Natural killer cell (primary cell): ENCODE measurements around the gene UBR2. TPM values are rescaled to one million over a fixed set of nuclear protein-coding genes. Genes with fewer than 3 reads are reported as not detected.

Experiments used
- ATAC-seq, 3 donors: fragments of 150-1000 bp in 2 of 3; fragments of 200-7000 bp in 1 of 3; cut with Tn5 transposase; 1 replicate in 1 of 3; 2 replicates in 2 of 3; pipeline ENCODE4 v1.10.0; 2021; ENCODE audit warnings: mild to moderate bottlenecking in 2 of 3, moderate library complexity in 2 of 3
- DNase-seq, 2 donors: peaks; one replicate each; pipeline versions ENCODE4 v3.0.0 to v3.0.0-alpha.2; 2013 to 2021; ENCODE audit warnings: mixed read lengths in 1 of 2
- H3K27ac ChIP-seq: one replicate; pipeline ENCODE4 v1.5.1; 2013; ENCODE audit warnings: mild to moderate bottlenecking, low read length
- H3K27me3 ChIP-seq: one replicate; pipeline ENCODE4 v1.6.1; 2013; ENCODE audit warnings: low read length; ENCODE audit not compliant: control insufficient read depth, insufficient read depth
- H3K36me3 ChIP-seq: one replicate; pipeline ENCODE4 v1.6.1; 2013; ENCODE audit warnings: low read length; ENCODE audit not compliant: control insufficient read depth, insufficient read depth
- H3K4me1 ChIP-seq: one replicate; pipeline ENCODE4 v1.6.1; 2013; ENCODE audit warnings: low read length; ENCODE audit not compliant: control insufficient read depth, insufficient read depth
- H3K4me3 ChIP-seq: one replicate; pipeline ENCODE4 v1.5.1; 2013; ENCODE audit warnings: low read length
- H3K9me3 ChIP-seq: one replicate; pipeline ENCODE4 v1.6.1; 2013; ENCODE audit warnings: low read length; ENCODE audit not compliant: control insufficient read depth, insufficient read depth
- H3K27ac Mint-ChIP-seq, 2 donors: one replicate each; pipeline ENCODE4 v1.8.0; 2022; ENCODE audit warnings: mild to moderate bottlenecking in 2 of 2, mixed read lengths in 2 of 2, moderate library complexity in 1 of 2
- H3K27me3 Mint-ChIP-seq, 2 donors: one replicate each; pipeline ENCODE4 v1.8.0; 2022; ENCODE audit warnings: low read depth in 2 of 2, mixed read lengths in 2 of 2
- H3K36me3 Mint-ChIP-seq: one replicate; pipeline ENCODE4 v1.8.0; 2022; ENCODE audit warnings: mixed read lengths
- H3K4me1 Mint-ChIP-seq, 2 donors: one replicate each; pipeline ENCODE4 v1.8.0; 2022; ENCODE audit warnings: mixed read lengths in 2 of 2
- H3K4me3 Mint-ChIP-seq: one replicate; pipeline ENCODE4 v1.8.0; 2022; ENCODE audit warnings: mild to moderate bottlenecking, moderate library complexity, mixed read lengths
- H3K9me3 Mint-ChIP-seq, 2 donors: one replicate each; pipeline ENCODE4 v1.8.0; 2022; ENCODE audit warnings: mixed read lengths in 2 of 2
- CTCF ChIP-seq: fragments of 200-600 bp; IDR thresholded peaks from one replicate; pipeline ENCODE4 v1.8.0; 2022; ENCODE audit warnings: antibody characterized with exemption
- WGBS: methylation state at CpG from one replicate; pipeline ENCODE4 v1.1.7; 2013; ENCODE audit warnings: missing lambda C conversion rate; ENCODE audit not compliant: insufficient coverage; 5-methylcytosine and 5-hydroxymethylcytosine counted together
- intact Hi-C: fragments of 100-400 bp; cut with micrococcal nuclease; formaldehyde crosslinking; loops from one replicate; pipeline ENCODE4 v1.14.2; 2022
- total RNA-seq, 4 donors: library from RNA; stranded (reverse); fragments of 120-200 nt in 1 of 4; gene quantifications; one replicate each; pipeline versions ENCODE4 v1.2.3 to v1.2.4, GENCODE V29; 2013 to 2022

UBR2 gene
- total RNA-seq, 3 donors from 2014 or later (not counting 1 experiment from before 2014, with no cell fraction given), result 44.9 to 57.3 (median 53.2) TPM

DNA sequence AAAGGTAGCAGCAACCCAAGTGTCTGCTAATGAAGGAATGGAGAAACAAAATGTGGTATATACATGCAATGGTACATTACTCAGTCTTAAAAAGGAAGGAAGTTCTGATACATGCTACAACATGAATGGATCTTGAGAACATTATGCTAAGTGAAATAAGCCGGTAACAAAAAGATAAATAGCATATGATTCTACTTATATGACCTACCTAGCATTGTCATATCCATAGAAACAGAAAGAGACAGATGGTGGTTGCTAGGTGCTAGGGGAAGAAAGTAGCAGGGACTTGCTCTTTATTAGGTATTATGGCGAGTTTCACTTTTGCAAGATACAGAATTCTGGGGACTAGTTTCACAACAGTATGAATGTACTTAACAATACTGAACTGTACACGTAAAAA, 46.6 kb downstream of the UBR2 start:
- Histone ChIP-seq H3K4me3 (no peak overlapping the region), H3K27me3 (no peaks in the 10 kb centered on the region), H3K4me1 (no peaks in the 10 kb centered on the region), H3K36me3 (peaks cover 50% of the 10 kb centered on the region), H3K9me3 (no peaks in the 10 kb centered on the region), H3K27ac (no peak overlapping the region)
- H3K4me1 Mint-ChIP-seq, result peaks cover under 1 to 5% of the 10 kb centered on the region in 2 donors
- no peak for TF ChIP-seq CTCF
- peak overlapping the region in 1 of 2 donors; percentile 52 for H3K27ac Mint-ChIP-seq
- no peak for ATAC-seq
- no peak overlapping the region for H3K4me3 Mint-ChIP-seq
- no peak for DNase-seq
- no peaks in the 10 kb centered on the region for H3K9me3 Mint-ChIP-seq
- WGBS, result 100% methylated on average over 1 of the region's 3 CpGs
- no peaks in the 10 kb centered on the region for H3K36me3 Mint-ChIP-seq
- intact Hi-C loops, result no loop called here
- H3K27me3 Mint-ChIP-seq, result no peaks in the 10 kb centered on the region

DNA sequence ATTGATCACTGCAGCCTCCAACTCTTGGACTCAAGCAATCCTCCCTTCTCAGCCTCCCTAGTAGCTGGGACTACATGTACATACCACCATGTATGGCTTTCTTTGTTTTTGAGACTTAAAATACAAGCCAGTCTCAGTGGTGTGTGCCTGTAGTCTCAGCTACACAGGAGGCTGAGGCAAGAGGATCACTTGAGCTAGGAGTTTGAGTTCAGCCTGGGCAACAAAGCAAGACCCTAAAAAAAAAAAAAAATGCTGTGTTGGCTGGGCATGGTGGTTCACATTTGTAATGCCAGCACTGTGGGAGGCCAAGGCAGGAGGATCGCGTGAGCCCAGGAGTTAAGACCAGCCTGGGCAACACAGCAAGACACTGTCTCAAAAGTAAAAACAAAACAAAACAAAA, 51.7 kb downstream of the UBR2 start:
- no peak overlapping the region for H3K4me3 Mint-ChIP-seq
- Histone ChIP-seq H3K36me3 (peaks cover 59% of the 10 kb centered on the region), H3K4me3 (no peak overlapping the region), H3K27ac (no peak overlapping the region), H3K4me1 (no peaks in the 10 kb centered on the region), H3K9me3 (no peaks in the 10 kb centered on the region), H3K27me3 (no peaks in the 10 kb centered on the region)
- 93% methylated on average over 2 of the region's 2 CpGs for WGBS
- H3K4me1 Mint-ChIP-seq, result peaks cover 0 to 4% of the 10 kb centered on the region in 2 donors
- H3K27ac Mint-ChIP-seq, result no peak overlapping the region
- no peak for ATAC-seq
- TF ChIP-seq CTCF, result no peak
- peaks cover 9% of the 10 kb centered on the region for H3K36me3 Mint-ChIP-seq
- H3K9me3 Mint-ChIP-seq, result no peaks in the 10 kb centered on the region
- intact Hi-C loops, result no loop called here
- no peaks in the 10 kb centered on the region for H3K27me3 Mint-ChIP-seq
- DNase-seq, result no peak

- DNase-seq, result no peak
- H3K27ac Mint-ChIP-seq, result no peak overlapping the region
- H3K4me3 Mint-ChIP-seq, result no peak overlapping the region
- Histone ChIP-seq H3K9me3 (no peaks in the 10 kb centered on the region), H3K27ac (no peak overlapping the region), H3K27me3 (no peaks in the 10 kb centered on the region), H3K4me3 (no peak overlapping the region), H3K4me1 (no peaks in the 10 kb centered on the region), H3K36me3 (peaks cover 63% of the 10 kb centered on the region)
- no peaks in the 10 kb centered on the region for H3K27me3 Mint-ChIP-seq
- intact Hi-C loops, result no loop called here
- 83% methylated on average over 2 of the region's 3 CpGs for WGBS
- H3K4me1 Mint-ChIP-seq, result peaks cover 0 to 4% of the 10 kb centered on the region in 2 donors
- no peak for ATAC-seq
- peaks cover 9% of the 10 kb centered on the region for H3K36me3 Mint-ChIP-seq
- no peak for TF ChIP-seq CTCF
- H3K9me3 Mint-ChIP-seq, result no peaks in the 10 kb centered on the region
Measured at GRCh38 chr6:42616716-42617115, 52.9 kb downstream of the UBR2 start.

- Histone ChIP-seq H3K27ac (no peak overlapping the region), H3K4me3 (no peak overlapping the region), H3K4me1 (no peaks in the 10 kb centered on the region), H3K36me3 (peaks cover 64% of the 10 kb centered on the region), H3K9me3 (no peaks in the 10 kb centered on the region), H3K27me3 (no peaks in the 10 kb centered on the region)
- Mint-ChIP-seq H3K36me3 (peaks cover 9% of the 10 kb centered on the region), H3K27ac (peak overlapping the region in 1 of 2 donors; percentile 47), H3K4me1 (peaks cover 0 to 4% of the 10 kb centered on the region in 2 donors), H3K4me3 (no peak overlapping the region), H3K9me3 (no peaks in the 10 kb centered on the region), H3K27me3 (no peaks in the 10 kb centered on the region)
- ATAC-seq (no peak), DNase-seq (no peak)
- 100% methylated on average over 1 of the region's 1 CpG for WGBS
- intact Hi-C loops, result no loop called here
- no peak for TF ChIP-seq CTCF
Measured at GRCh38 chr6:42618105-42618504, 54.3 kb downstream of the UBR2 start.
